ENCODE measurements around the gene CLASP1.

CLASP1 gene

DNA sequence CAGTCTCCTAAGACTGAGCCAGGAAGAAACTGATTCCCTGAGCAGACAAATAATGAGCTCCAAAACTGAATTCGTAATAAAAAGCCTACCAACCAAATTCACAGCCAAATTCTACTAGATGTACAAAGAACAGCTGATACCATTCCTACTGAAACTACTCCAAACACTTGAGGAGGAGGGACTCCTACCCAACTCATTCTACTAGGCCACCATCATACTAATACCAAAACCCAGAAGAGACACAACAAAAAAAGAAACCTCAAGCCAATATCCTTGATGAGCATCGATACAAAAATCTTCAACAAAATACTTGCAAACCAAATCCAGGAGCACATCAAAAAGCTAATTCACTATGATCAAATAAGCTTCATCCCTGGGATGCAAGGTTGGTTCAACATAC is 98.6 kb downstream of the CLASP1 start:
- FAIRE-seq = no peak
- TF ChIP-seq, protein P1, sequence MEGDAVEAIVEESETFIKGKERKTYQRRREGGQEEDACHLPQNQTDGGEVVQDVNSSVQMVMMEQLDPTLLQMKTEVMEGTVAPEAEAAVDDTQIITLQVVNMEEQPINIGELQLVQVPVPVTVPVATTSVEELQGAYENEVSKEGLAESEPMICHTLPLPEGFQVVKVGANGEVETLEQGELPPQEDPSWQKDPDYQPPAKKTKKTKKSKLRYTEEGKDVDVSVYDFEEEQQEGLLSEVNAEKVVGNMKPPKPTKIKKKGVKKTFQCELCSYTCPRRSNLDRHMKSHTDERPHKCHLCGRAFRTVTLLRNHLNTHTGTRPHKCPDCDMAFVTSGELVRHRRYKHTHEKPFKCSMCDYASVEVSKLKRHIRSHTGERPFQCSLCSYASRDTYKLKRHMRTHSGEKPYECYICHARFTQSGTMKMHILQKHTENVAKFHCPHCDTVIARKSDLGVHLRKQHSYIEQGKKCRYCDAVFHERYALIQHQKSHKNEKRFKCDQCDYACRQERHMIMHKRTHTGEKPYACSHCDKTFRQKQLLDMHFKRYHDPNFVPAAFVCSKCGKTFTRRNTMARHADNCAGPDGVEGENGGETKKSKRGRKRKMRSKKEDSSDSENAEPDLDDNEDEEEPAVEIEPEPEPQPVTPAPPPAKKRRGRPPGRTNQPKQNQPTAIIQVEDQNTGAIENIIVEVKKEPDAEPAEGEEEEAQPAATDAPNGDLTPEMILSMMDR (IDR thresholded peaks at IDR 0.05; ENCODE audit: insufficient read depth, missing control alignments) = no peak
- no peak for DNase-seq (ENCODE audit: insufficient read length, low spot score)

DNA sequence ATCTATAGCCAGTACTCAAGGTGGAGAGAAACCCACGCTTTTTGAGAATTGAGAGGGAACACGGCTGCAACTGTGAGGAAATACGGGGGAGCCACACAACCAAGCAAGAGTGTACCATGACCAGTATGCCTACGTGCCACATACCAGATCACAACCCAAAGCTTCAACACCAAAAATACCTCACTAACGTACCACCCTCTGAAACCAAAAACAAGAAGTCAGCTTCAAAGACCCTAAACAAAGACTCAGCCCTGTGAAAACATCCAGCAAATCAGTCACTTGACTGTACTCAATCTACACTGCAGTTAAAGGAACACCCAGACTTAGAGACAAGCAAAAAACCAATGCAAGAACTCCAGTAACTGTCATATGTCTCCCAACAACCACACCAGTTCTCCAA is 101.6 kb downstream of the CLASP1 start:
- TF ChIP-seq, protein P1 (IDR thresholded peaks at IDR 0.05; ENCODE audit: insufficient read depth, missing control alignments) = no peak
- FAIRE-seq (no peak), DNase-seq (ENCODE audit: insufficient read length, low spot score) (no peak)

DNA sequence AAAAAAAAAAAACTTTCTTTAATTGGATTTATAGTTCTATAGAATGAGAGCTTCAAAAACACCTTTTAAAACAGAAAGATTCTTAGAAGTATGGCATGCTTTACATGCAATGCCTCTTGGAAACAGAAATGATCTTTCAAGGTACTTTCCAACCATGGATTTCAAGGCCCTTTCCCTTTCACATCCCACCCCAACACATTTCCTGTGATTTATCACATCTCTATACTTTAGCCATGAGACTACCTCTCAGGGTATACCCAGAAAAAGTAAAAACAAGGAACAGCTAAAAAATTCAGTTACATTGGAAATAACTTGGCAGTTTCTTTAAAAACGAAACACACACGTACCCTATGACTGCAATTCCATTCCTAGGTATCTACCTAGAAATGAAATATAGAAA is 103.3 kb downstream of the CLASP1 start:
- TF ChIP-seq, protein P1 (IDR thresholded peaks at IDR 0.05; ENCODE audit: insufficient read depth, missing control alignments) = no peak
- FAIRE-seq (no peak), DNase-seq (ENCODE audit: insufficient read length, low spot score) (no peak)

DNA sequence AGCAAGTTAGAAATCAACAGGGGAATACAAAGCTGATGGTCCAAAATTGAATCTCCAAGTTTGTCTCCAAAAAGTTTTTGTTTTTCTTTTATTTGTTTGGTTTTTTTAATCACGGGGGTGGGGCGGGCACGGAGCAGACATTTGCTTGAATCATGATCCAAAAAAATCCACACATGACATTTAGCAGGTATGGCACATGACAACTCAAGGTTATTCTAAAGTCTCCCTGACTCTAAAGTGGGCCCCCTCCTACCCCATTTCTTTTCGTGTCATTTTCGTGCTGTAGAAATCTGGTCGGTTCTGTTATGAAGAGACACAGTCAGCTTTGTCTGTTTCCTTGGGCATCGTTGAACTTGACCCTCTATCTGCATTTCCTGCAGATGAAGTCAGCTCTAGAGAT is 104.0 kb downstream of the CLASP1 start:
- DNase-seq (ENCODE audit: insufficient read length, low spot score) = no peak
- no peak for FAIRE-seq
- TF ChIP-seq, protein P1 (IDR thresholded peaks at IDR 0.05; ENCODE audit: insufficient read depth, missing control alignments) = no peak

DNA sequence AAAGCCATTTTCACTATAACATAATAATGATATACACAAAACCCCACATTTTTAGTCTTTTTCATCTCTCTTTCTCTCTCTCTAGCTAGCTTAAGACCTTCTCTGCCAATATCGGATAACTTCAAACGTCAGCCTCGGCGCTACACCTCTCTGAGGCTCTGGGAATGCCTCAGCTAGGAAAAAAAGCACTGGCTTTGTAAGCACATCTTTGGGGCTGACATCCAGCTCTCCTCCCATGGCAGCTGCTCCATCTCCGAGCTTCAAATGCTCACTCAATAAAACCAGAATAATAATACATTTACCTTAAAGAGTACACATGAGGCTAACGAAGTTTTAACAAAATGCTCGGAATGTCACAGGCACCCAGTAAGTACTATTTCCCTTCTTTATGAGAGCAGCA is 107.8 kb downstream of the CLASP1 start:
- FAIRE-seq (no peak), DNase-seq (ENCODE audit: insufficient read length, low spot score) (no peak)
- TF ChIP-seq, protein P1 (IDR thresholded peaks at IDR 0.05; ENCODE audit: insufficient read depth, missing control alignments) = no peak

DNA sequence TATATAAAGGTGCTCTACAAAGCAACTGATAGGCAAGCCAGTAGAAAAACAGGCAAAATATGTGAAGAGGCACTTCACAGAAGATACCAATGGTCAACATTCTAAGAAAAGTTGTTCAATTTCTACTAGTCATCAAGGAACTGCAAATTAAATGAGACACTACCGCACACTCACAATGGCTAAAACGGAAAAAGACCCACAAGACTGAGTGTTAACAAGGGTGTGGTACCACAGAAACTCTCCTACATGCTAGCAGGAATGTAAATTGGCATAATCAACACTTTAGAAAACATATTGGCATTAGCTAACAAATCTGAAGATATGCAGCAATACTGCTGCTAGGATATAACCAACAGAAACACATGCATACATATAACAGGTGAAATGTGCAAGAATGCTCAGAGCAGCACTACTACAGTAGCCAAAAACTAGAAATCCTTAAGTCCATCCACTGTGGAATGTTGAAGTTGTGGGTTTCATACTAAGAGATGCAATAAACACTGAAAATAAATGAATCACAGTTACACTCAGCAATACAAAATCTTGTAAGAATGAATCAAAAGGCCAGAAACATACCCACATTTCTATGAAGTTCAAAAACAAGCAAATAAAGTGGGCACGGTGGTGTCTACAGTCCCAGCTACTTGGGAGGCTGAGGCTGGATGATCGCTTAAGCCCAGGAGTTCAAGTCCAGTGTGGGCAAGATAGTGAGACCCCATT is 109.4 kb downstream of the CLASP1 start:
- TF ChIP-seq, protein P1 (IDR thresholded peaks at IDR 0.05; ENCODE audit: insufficient read depth, missing control alignments) = no peak
- no peak for FAIRE-seq

DNA sequence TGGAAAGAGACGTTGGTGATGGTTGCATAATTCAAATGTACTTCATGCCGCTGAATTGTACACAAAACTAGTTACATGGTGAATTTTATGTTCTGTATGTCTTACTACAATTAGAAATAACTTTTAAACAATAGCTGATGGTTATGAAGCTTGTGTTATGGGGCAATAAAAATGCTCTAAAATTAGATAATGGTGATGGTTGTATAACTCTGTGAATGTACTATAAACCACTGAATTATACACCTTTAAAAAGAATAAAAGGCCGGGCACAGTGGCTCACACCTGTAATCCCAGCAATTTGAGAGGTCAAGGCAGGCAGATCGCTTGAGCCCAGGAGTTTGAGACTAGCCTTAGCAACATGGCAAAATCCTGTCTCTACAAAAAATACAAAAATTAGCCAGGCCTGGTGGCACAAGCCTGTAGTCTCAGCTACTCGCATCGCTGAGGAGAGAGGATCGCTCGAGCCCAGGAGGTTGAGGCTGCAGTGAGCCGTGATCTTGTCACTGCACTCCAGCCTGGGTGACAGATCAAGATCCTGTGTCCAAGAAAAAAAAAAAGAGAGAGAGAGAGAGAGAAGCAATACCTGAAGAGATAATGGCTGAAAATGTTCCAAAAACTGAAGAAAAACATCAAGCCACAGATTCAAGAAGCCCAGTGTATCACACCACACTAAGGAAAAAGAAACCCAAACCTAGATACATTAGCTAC is 112.3 kb downstream of the CLASP1 start:
- DNase-seq (ENCODE audit: insufficient read length, low spot score) (no peak), FAIRE-seq (no peak)
- TF ChIP-seq, protein P1 (IDR thresholded peaks at IDR 0.05; ENCODE audit: insufficient read depth, missing control alignments) = no peak

More for the DNA sequence above, 109.4 kb downstream of the CLASP1 start:
- no peak for DNase-seq (ENCODE audit: insufficient read length, low spot score)
